Thyroid gland (tissue), 4 donors: ENCODE measurements around the gene XCR1. TPM values are rescaled to one million over a fixed set of nuclear protein-coding genes. Genes with fewer than 3 reads are reported as not detected.

Experiments used
- DNase-seq, 2 donors: peaks; one replicate each; pipeline ENCODE4 v3.0.0-alpha.2; 2019
- H3K27ac ChIP-seq, 3 donors: fragments of 200-600 bp; sonication (generic); 1 replicate in 2 of 3; 2 replicates in 1 of 3; pipeline ENCODE4 v1.5.1; 2016 to 2019; ENCODE audit warnings: mild to moderate bottlenecking in 1 of 3, moderate library complexity in 1 of 3
- H3K27me3 ChIP-seq: fragments of 200-600 bp; sonication (generic); one replicate; pipeline ENCODE4 v1.5.1; 2019
- H3K36me3 ChIP-seq, 2 donors: fragments of 200-600 bp; sonication (generic); one replicate each; pipeline ENCODE4 v1.5.1; 2016 to 2019
- H3K4me1 ChIP-seq, 2 donors: fragments of 200-600 bp; sonication (generic); one replicate each; pipeline ENCODE4 v1.5.1; 2017 to 2019
- H3K4me3 ChIP-seq, 3 donors: fragments of 200-600 bp; sonication (generic); replicated peaks in 1 of 3; 1 replicate in 2 of 3; 2 replicates in 1 of 3; pipeline ENCODE4 v1.5.1; 2016; ENCODE audit warnings: mild to moderate bottlenecking in 1 of 3
- H3K9me3 ChIP-seq: fragments of 200-600 bp; sonication (generic); one replicate; pipeline ENCODE4 v1.5.1; 2017
- CTCF ChIP-seq, 6 experiments: fragments of 200-600 bp in 3 of 6; fragments of 450-650 bp in 3 of 6; sonication (generic) in 3 of 6; IDR thresholded peaks; one replicate each; pipeline ENCODE4 v1.5.1; 2016 to 2019; ENCODE audit warnings: antibody characterized with exemption in 6 of 6, mild to moderate bottlenecking in 2 of 6, inconsistent platforms in 1 of 6, moderate library complexity in 1 of 6
- POLR2A ChIP-seq, 2 donors: fragments of 450-650 bp; IDR thresholded peaks; one replicate each; pipeline ENCODE4 v1.6.1; 2017; ENCODE audit warnings: antibody characterized with exemption in 2 of 2, mild to moderate bottlenecking in 2 of 2, moderate library complexity in 1 of 2
- WGBS, 2 donors: methylation state at CpG; one replicate each; pipeline ENCODE4 v1.1.5; 2017; 5-methylcytosine and 5-hydroxymethylcytosine counted together
- intact Hi-C: fragments of 100-400 bp; cut with DNase I; formaldehyde crosslinking; loops from one replicate; pipeline ENCODE4 v1.15.1; 2023
- total RNA-seq, 4 donors: library from RNA; depleted of rRNA; stranded (reverse); fragments of >200 nt; gene quantifications; one replicate each; pipeline ENCODE4 v1.2.3, GENCODE V29; 2016

The XCR1 gene
- total RNA-seq, 4 donors from 2014 or later = not detected

GRCh38 chr3:46017720-46018119 lies 9.6 kb downstream of the XCR1 start:
- TF ChIP-seq CTCF (IDR thresholded peaks at IDR 0.05) = no peak
- no peaks in the 10 kb centered on the region for H3K9me3 ChIP-seq
- intact Hi-C loops = no loop called here

GRCh38 chr3:46013316-46014094 lies 13.8 kb downstream of the XCR1 start:
- H3K9me3 ChIP-seq = no peaks in the 10 kb centered on the region
- H3K27me3 ChIP-seq = no peaks in the 10 kb centered on the region
- no peak for DNase-seq
- H3K27ac ChIP-seq = no peak overlapping the region
- no peak overlapping the region for H3K4me3 ChIP-seq
- H3K4me1 ChIP-seq = no peaks in the 10 kb centered on the region
- TF ChIP-seq POLR2A (IDR thresholded peaks at IDR 0.05) = no peak
- 82% methylated on average over 7 of the region's 7 CpGs for WGBS, 2 donors
- intact Hi-C loops = no loop called here
- H3K36me3 ChIP-seq = no peaks in the 10 kb centered on the region

More at GRCh38 chr3:46017720-46018119, 9.6 kb downstream of the XCR1 start:
- H3K4me1 ChIP-seq = no peaks in the 10 kb centered on the region
- H3K4me3 ChIP-seq = no peak overlapping the region
- no peak for DNase-seq
- H3K27ac ChIP-seq = no peak overlapping the region
- H3K27me3 ChIP-seq = no peaks in the 10 kb centered on the region
- H3K36me3 ChIP-seq = no peaks in the 10 kb centered on the region
- WGBS, 2 donors = 65 to 92% methylated on average over 2 of the region's 2 CpGs

- Histone ChIP-seq H3K27ac (no peak overlapping the region), H3K4me1 (peaks cover 0 to 2% of the 10 kb centered on the region in 2 donors), H3K36me3 (no peaks in the 10 kb centered on the region), H3K27me3 (no peaks in the 10 kb centered on the region), H3K9me3 (no peaks in the 10 kb centered on the region), H3K4me3 (no peak overlapping the region)
- TF ChIP-seq CTCF (IDR thresholded peaks at IDR 0.05) (no peak), POLR2A (IDR thresholded peaks at IDR 0.05) (no peak)
- intact Hi-C loops = no loop called here
- WGBS, 2 donors = 83 to 90% methylated on average over 4 of the region's 4 CpGs
- no peak for DNase-seq
Observed at GRCh38 chr3:46012246-46012645, 15.0 kb downstream of the XCR1 start.

GRCh38 chr3:46010519-46011113 lies 16.7 kb downstream of the XCR1 start:
- Histone ChIP-seq H3K27me3 (no peaks in the 10 kb centered on the region), H3K9me3 (no peaks in the 10 kb centered on the region), H3K4me3 (no peak overlapping the region), H3K27ac (no peak overlapping the region), H3K36me3 (no peaks in the 10 kb centered on the region), H3K4me1 (peaks cover 0 to 14% of the 10 kb centered on the region in 2 donors)
- WGBS, 2 donors = 95 to 96% methylated on average over 2 of the region's 2 CpGs
- intact Hi-C loops = no loop called here
- TF ChIP-seq CTCF (IDR thresholded peaks at IDR 0.05) (no peak), POLR2A (IDR thresholded peaks at IDR 0.05) (no peak)
- DNase-seq = no peak

- Histone ChIP-seq H3K4me1 (peaks cover 0 to 14% of the 10 kb centered on the region in 2 donors), H3K27me3 (no peaks in the 10 kb centered on the region), H3K36me3 (no peaks in the 10 kb centered on the region), H3K9me3 (no peaks in the 10 kb centered on the region), H3K27ac (no peak overlapping the region), H3K4me3 (no peak overlapping the region)
- no peak for DNase-seq
- intact Hi-C loops = no loop called here
- 84 to 93% methylated on average over 5 to 6 of the region's 6 CpGs for WGBS, 2 donors
- TF ChIP-seq CTCF (IDR thresholded peaks at IDR 0.05) (no peak), POLR2A (IDR thresholded peaks at IDR 0.05) (no peak)
Observed at GRCh38 chr3:46008058-46008457, 19.2 kb downstream of the XCR1 start.
